Endothelial cell of umbilical vein (primary cell): ENCODE measurements around the gene RBP4. TPM values are rescaled to one million over a fixed set of nuclear protein-coding genes. Genes with fewer than 3 reads are reported as not detected.

ENCODE experiments used
- BruUV-seq: library from RNA; stranded (reverse); fragments of 400-500 nt; replicated peaks from 2 replicates; lab custom pipeline; 2021; lab: Mats Ljungman, UMichigan
- CTCF ChIA-PET: fragments of 300-600, 350-600 bp; sonication (Branson Sonifier 250); formaldehyde crosslinking; loops from one replicate; lab custom pipeline; 2021; ENCODE audit warnings: antibody characterized with exemption, inconsistent platforms; lab: Charles Lee
- POLR2A ChIA-PET: fragments of 300-600, 350-600 bp; sonication (Branson Sonifier 250); formaldehyde crosslinking; loops from one replicate; lab custom pipeline; 2021; ENCODE audit warnings: antibody characterized with exemption, inconsistent platforms; lab: Charles Lee
- DNase-seq: peaks from one replicate; pipeline ENCODE4 v3.0.0-alpha.2; 2011; ENCODE audit warnings: low read depth, low spot score
- FAIRE-seq: peaks from 2 replicates; lab custom pipeline; 2011; peaks lifted over from hg19 to GRCh38; lab: Jason Lieb, UNC
- H2AFZ ChIP-seq: 2 replicates; pipeline ENCODE4 v1.6.0; 2012; ENCODE audit warnings: low read depth, low read length, control low read depth, inconsistent platforms
- H3K27ac ChIP-seq: 2 replicates; pipeline ENCODE4 v1.5.1; 2011; ENCODE audit warnings: low read depth, mild to moderate bottlenecking, control low read depth, low read length, moderate library complexity; ENCODE audit not compliant: insufficient read depth
- H3K27me3 ChIP-seq, 2 experiments: 2 replicates each; pipeline versions ENCODE4 v1.6.0 to v1.6.1; 2011; ENCODE audit warnings: low read length in 2 of 2, mixed read lengths in 1 of 2; ENCODE audit not compliant: control insufficient read depth in 2 of 2, insufficient read depth in 2 of 2
- H3K36me3 ChIP-seq, 2 experiments: 2 replicates in 1 of 2; 3 replicates in 1 of 2; pipeline ENCODE4 v1.5.1; 2011; ENCODE audit warnings: low read length in 2 of 2, mild to moderate bottlenecking in 1 of 2, moderate library complexity in 1 of 2; ENCODE audit not compliant: control insufficient read depth in 2 of 2, insufficient read depth in 2 of 2; ENCODE audit errors: extremely low read depth in 1 of 2
- H3K4me1 ChIP-seq: 3 replicates; pipeline ENCODE4 v1.5.1; 2011; ENCODE audit warnings: mild to moderate bottlenecking, low read length; ENCODE audit not compliant: control insufficient read depth, insufficient read depth; ENCODE audit errors: extremely low read depth
- H3K4me2 ChIP-seq: 2 replicates; pipeline ENCODE4 v1.6.1; 2011; ENCODE audit warnings: low read length, control low read depth, mixed read lengths; ENCODE audit not compliant: insufficient read depth
- H3K4me3 ChIP-seq, 3 experiments: fragments of 200-600 bp in 1 of 3; sonication (generic), shearing (Covaris generic) in 1 of 3; replicated peaks in 1 of 3; 2 replicates each; pipeline ENCODE4 v1.5.1; 2011 to 2016; ENCODE audit warnings: control low read depth in 3 of 3, low read length in 3 of 3, mild to moderate bottlenecking in 2 of 3, inconsistent platforms in 1 of 3, low read depth in 1 of 3, moderate library complexity in 1 of 3; ENCODE audit not compliant: insufficient read depth in 1 of 3
- H3K79me2 ChIP-seq: 2 replicates; pipeline ENCODE4 v1.6.0; 2012; ENCODE audit warnings: low read length, inconsistent platforms; ENCODE audit not compliant: control insufficient read depth, insufficient read depth
- H3K9ac ChIP-seq: replicated peaks from 2 replicates; pipeline ENCODE3; 2011; ENCODE audit warnings: low read length, control low read depth; ENCODE audit not compliant: insufficient read depth; ENCODE audit errors: extremely low read depth
- H3K9me1 ChIP-seq: replicated peaks from 3 replicates; pipeline ENCODE4 v1.6.0; 2011; ENCODE audit warnings: mild to moderate bottlenecking, low read length; ENCODE audit not compliant: control insufficient read depth, insufficient read depth; ENCODE audit errors: extremely low read depth
- H3K9me3 ChIP-seq: replicated peaks from 2 replicates; pipeline ENCODE4 v1.5.1; 2012; ENCODE audit warnings: low read length, inconsistent platforms; ENCODE audit not compliant: control insufficient read depth, insufficient read depth
- H4K20me1 ChIP-seq: replicated peaks from 2 replicates; pipeline ENCODE3; 2011; ENCODE audit warnings: mild to moderate bottlenecking, low read length; ENCODE audit not compliant: control insufficient read depth, insufficient read depth; ENCODE audit errors: extremely low read depth
- EZH2 ChIP-seq: IDR thresholded peaks from 2 replicates; pipeline ENCODE4 v1.6.1; 2012; ENCODE audit warnings: borderline replicate concordance, low read depth, mild to moderate bottlenecking, moderate library complexity, low read length, inconsistent platforms; ENCODE audit not compliant: severe bottlenecking
- FOS ChIP-seq: IDR thresholded peaks from 2 replicates; pipeline ENCODE4 v1.6.1; 2011; ENCODE audit warnings: mild to moderate bottlenecking, low read length, moderate library complexity, borderline replicate concordance; ENCODE audit not compliant: insufficient read depth
- GATA2 ChIP-seq: IDR thresholded peaks from 2 replicates; pipeline ENCODE4 v1.7.0; 2011; ENCODE audit warnings: low read depth, mild to moderate bottlenecking, moderate library complexity, mixed read lengths, low read length; ENCODE audit not compliant: insufficient read length, insufficient read depth
- JUN ChIP-seq: IDR thresholded peaks from 2 replicates; pipeline ENCODE4 v1.6.1; 2011; ENCODE audit warnings: borderline replicate concordance, low read depth; ENCODE audit not compliant: insufficient read length, insufficient read depth
- MYC ChIP-seq: IDR thresholded peaks from one replicate; pipeline ENCODE4 v1.6.1; 2011; ENCODE audit warnings: mild to moderate bottlenecking, low read depth, low read length
- POLR2A ChIP-seq: IDR thresholded peaks from 2 replicates; pipeline ENCODE4 v1.6.1; 2012; ENCODE audit warnings: low read depth, mild to moderate bottlenecking, control low read depth, low read length
- POLR2AphosphoS5 ChIP-seq: IDR thresholded peaks from 2 replicates; pipeline ENCODE4 v1.6.1; 2012; ENCODE audit warnings: low read depth, mild to moderate bottlenecking, control low read depth, low read length, moderate library complexity; ENCODE audit not compliant: insufficient read depth
- dilution Hi-C: fragments of 300-500 bp; cut with MboI; formaldehyde crosslinking; loops from one replicate; pipeline ENCODE4 v1.15.0; 2019; ENCODE audit warnings: low sequenced_read_pairs; ENCODE audit not compliant: extremely low pct_ligation_motif_present
- intact Hi-C: fragments of 100-400 bp; cut with micrococcal nuclease; formaldehyde crosslinking; loops from one replicate; pipeline ENCODE4 v1.10.0; 2022
- polyA plus RNA-seq, 4 experiments: library from polyadenylated mRNA; depleted of rRNA in 3 of 4; stranded (reverse) in 3 of 4; unstranded in 1 of 4; fragments of >200 nt; gene quantifications; 2 replicates each; pipeline versions ENCODE4 v1.2.1 to v1.2.3, GENCODE V29; 2011 to 2012; ENCODE audit warnings: missing spikeins in 1 of 4
- total RNA-seq: library from RNA; stranded (reverse); gene quantifications from 2 replicates; pipeline ENCODE4 v1.2.3, GENCODE V29; 2021
- TF ChIP-seq, protein P1 (sequence below): IDR thresholded peaks from 2 replicates; pipeline ENCODE4 v1.6.1; 2011; ENCODE audit not compliant: insufficient read depth, insufficient read length
- TF ChIP-seq, protein P2 (sequence below), 2 donors: IDR thresholded peaks; 1 replicate in 1 of 2; 2 replicates in 1 of 2; pipeline ENCODE4 v1.5.1; 2011; ENCODE audit warnings: low read length in 2 of 2, mild to moderate bottlenecking in 2 of 2, moderate library complexity in 2 of 2, control low read depth in 1 of 2, inconsistent platforms in 1 of 2, low read depth in 1 of 2; ENCODE audit not compliant: insufficient read depth in 1 of 2; ENCODE audit errors: extremely low read depth in 1 of 2

The RBP4 gene
- total and polyA plus RNA-seq, 2 donors (not counting 3 experiments of a cell fraction or from before 2014, with no cell fraction given) = not detected

DNA sequence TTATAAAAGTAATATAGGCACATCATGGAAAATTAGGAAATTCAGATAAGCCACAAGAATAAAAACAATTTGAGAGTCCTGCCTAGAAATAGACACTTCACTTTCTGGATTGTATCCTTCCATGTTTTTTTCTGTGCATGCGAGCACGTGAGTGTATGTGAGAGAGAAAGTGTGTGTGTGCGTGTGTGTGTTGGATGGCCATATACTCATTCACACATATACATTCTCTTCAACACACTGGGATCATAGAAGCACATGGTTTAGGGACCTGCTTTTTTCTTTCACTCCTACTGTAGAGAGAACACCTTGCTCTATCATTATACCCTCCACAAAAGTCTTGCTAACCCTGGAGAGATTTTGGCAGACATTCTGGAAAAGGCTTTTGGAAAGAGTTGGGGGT lies 27.1 kb downstream of the RBP4 start:
- H3K36me3 ChIP-seq = no peaks in the 10 kb centered on the region
- H3K27me3 ChIP-seq = peaks cover 23 to 24% of the 10 kb centered on the region in 2 experiments
- no TSS peak for BruUV-seq
- H2AFZ ChIP-seq = no peak overlapping the region
- no peaks in the 10 kb centered on the region for H3K79me2 ChIP-seq
- FAIRE-seq (no peak), DNase-seq (no peak)
- H4K20me1 ChIP-seq = no peaks in the 10 kb centered on the region
- CTCF ChIA-PET = no interaction called here
- TF ChIP-seq POLR2A = no peak
- no peak for TF ChIP-seq EZH2
- no peak for TF ChIP-seq POLR2AphosphoS5
- no peak for TF ChIP-seq MYC
- TF ChIP-seq FOS = no peak
- TF ChIP-seq, protein P1, sequence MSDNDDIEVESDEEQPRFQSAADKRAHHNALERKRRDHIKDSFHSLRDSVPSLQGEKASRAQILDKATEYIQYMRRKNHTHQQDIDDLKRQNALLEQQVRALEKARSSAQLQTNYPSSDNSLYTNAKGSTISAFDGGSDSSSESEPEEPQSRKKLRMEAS = no peak
- no peak for TF ChIP-seq GATA2
- TF ChIP-seq, protein P2, sequence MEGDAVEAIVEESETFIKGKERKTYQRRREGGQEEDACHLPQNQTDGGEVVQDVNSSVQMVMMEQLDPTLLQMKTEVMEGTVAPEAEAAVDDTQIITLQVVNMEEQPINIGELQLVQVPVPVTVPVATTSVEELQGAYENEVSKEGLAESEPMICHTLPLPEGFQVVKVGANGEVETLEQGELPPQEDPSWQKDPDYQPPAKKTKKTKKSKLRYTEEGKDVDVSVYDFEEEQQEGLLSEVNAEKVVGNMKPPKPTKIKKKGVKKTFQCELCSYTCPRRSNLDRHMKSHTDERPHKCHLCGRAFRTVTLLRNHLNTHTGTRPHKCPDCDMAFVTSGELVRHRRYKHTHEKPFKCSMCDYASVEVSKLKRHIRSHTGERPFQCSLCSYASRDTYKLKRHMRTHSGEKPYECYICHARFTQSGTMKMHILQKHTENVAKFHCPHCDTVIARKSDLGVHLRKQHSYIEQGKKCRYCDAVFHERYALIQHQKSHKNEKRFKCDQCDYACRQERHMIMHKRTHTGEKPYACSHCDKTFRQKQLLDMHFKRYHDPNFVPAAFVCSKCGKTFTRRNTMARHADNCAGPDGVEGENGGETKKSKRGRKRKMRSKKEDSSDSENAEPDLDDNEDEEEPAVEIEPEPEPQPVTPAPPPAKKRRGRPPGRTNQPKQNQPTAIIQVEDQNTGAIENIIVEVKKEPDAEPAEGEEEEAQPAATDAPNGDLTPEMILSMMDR (IDR thresholded peaks at IDR 0.05; ENCODE audit: extremely low read depth in 1 of 2, insufficient read depth in 1 of 2, low read depth in 1 of 2, low read length in 2 of 2) = no peak
- TF ChIP-seq JUN = no peak
- POLR2A ChIA-PET = no interaction called here
- no peaks in the 10 kb centered on the region for H3K9me3 ChIP-seq
- peaks cover 3% of the 10 kb centered on the region for H3K4me1 ChIP-seq
- dilution Hi-C loops = no loop called here
- intact Hi-C loops = no loop called here
- H3K4me3 ChIP-seq = no peak overlapping the region
- no peak overlapping the region for H3K27ac ChIP-seq
- H3K9ac ChIP-seq = no peak overlapping the region
- no peak overlapping the region for H3K4me2 ChIP-seq
- no peaks in the 10 kb centered on the region for H3K9me1 ChIP-seq
